ENCODE results near the gene ADGRF4. TPM values are rescaled to one million over a fixed set of nuclear protein-coding genes. Genes with fewer than 3 reads are reported as not detected.

The ADGRF4 gene
- total RNA-seq, 2 donors from 2014 or later: not detected

DNA sequence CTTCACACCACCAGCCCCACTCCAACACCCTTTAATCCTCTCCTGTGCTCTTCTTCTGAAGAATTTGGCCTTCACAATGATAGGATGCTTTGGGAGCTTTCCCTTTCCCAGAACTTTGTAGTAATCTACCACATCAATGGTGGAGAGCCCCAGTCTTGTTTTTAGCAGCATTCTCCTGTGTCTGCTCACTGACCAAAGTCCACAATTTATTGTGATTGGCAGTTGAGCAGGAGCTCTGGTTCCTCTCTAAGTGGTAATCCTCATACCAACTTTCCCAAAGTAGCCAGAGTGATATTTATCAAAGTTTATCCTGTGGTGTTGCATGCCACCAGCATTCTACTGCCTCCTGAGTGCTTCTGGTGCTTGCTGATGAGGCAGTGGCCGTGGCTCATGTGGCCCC, 54.4 kb downstream of the ADGRF4 start:
- H3K27ac ChIP-seq: no peak overlapping the region
- TF ChIP-seq, protein P1, sequence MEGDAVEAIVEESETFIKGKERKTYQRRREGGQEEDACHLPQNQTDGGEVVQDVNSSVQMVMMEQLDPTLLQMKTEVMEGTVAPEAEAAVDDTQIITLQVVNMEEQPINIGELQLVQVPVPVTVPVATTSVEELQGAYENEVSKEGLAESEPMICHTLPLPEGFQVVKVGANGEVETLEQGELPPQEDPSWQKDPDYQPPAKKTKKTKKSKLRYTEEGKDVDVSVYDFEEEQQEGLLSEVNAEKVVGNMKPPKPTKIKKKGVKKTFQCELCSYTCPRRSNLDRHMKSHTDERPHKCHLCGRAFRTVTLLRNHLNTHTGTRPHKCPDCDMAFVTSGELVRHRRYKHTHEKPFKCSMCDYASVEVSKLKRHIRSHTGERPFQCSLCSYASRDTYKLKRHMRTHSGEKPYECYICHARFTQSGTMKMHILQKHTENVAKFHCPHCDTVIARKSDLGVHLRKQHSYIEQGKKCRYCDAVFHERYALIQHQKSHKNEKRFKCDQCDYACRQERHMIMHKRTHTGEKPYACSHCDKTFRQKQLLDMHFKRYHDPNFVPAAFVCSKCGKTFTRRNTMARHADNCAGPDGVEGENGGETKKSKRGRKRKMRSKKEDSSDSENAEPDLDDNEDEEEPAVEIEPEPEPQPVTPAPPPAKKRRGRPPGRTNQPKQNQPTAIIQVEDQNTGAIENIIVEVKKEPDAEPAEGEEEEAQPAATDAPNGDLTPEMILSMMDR (IDR thresholded peaks at IDR 0.05): no peak
- no peaks in the 10 kb centered on the region for H3K4me1 ChIP-seq (ENCODE audit: control insufficient read depth in 1 of 2, low read depth in 2 of 2)
- H3K36me3 ChIP-seq: no peaks in the 10 kb centered on the region
- no peak for DNase-seq (ENCODE audit: low spot score)
- no peak for ATAC-seq (ENCODE audit: insufficient number of reproducible peaks, low FRiP score, low read depth)
- no peaks in the 10 kb centered on the region for H3K27me3 ChIP-seq (replicated peaks; ENCODE audit: insufficient read depth)
- H3K9me3 ChIP-seq: no peaks in the 10 kb centered on the region
- no peak overlapping the region for H3K4me3 ChIP-seq

DNA sequence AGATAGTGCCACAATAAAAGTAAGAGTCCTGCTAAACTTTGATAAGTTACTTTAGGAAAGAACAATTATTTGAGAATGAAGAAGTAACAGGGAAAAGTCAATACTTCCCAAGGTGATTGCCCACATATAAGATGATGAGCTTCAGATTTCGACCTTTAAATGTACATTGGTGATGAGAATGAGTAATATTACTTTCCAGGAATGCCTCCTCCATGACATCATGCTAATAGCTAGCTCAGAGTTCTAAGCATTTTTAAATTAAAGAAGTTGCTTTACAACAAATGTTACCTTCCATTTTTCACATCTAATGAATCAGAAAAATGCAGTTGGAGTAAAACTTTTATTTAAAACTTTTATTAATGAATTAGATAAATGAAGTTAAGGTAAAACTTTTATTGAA, 61.0 kb downstream of the ADGRF4 start:
- TF ChIP-seq, protein P1 (IDR thresholded peaks at IDR 0.05): no peak
- no peak for ATAC-seq (ENCODE audit: insufficient number of reproducible peaks, low FRiP score, low read depth)
- Histone ChIP-seq H3K27ac (no peak overlapping the region), H3K9me3 (no peaks in the 10 kb centered on the region), H3K36me3 (no peaks in the 10 kb centered on the region), H3K27me3 (replicated peaks; ENCODE audit: insufficient read depth) (no peaks in the 10 kb centered on the region), H3K4me3 (no peak overlapping the region), H3K4me1 (ENCODE audit: control insufficient read depth in 1 of 2, low read depth in 2 of 2) (no peaks in the 10 kb centered on the region)
- DNase-seq (ENCODE audit: low spot score): no peak

DNA sequence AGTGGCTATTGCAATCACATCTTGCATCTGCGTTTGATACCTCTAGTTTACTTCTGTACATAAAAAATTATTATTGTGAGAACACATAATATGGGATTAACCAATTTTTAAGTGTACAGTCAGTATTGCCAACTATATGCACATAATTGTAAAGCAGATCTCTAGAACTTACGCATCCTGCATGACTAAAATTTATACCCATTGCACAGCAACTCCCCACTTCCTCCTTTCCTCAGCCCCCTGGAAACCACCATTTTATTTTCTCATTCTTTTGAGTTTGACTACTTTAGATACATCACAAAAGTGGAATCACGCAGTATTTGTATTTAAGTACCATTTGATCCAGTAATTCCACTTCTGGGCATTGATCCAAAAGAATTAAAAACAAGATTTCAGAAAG, 64.1 kb downstream of the ADGRF4 start:
- TF ChIP-seq, protein P1 (IDR thresholded peaks at IDR 0.05): no peak
- no peaks in the 10 kb centered on the region for H3K27me3 ChIP-seq (replicated peaks; ENCODE audit: insufficient read depth)
- no peak for ATAC-seq (ENCODE audit: insufficient number of reproducible peaks, low FRiP score, low read depth)
- no peak overlapping the region for H3K27ac ChIP-seq
- no peak overlapping the region for H3K4me3 ChIP-seq
- no peaks in the 10 kb centered on the region for H3K9me3 ChIP-seq
- H3K4me1 ChIP-seq (ENCODE audit: control insufficient read depth in 1 of 2, low read depth in 2 of 2): no peaks in the 10 kb centered on the region
- H3K36me3 ChIP-seq: no peaks in the 10 kb centered on the region
- no peak for DNase-seq (ENCODE audit: low spot score)

DNA sequence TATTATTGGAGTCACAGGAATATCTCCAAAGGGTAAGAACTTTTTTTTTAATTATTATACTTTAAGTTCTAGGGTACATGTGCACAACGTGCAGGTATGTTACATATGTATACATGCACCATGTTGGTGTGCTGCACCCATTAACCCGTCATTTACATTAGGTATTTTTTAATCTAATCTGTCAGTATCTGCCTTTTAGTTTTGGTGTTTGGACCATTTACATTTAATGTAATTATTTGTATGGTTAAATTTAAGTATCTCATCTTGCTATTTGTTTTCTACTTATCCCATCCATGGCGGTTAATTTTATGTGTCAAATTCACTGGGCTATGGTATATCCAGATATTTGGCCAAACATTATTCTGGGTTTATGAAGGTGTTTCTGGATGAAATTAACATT, 68.1 kb downstream of the ADGRF4 start:
- no peak overlapping the region for H3K27ac ChIP-seq
- no peaks in the 10 kb centered on the region for H3K4me1 ChIP-seq (ENCODE audit: control insufficient read depth in 1 of 2, low read depth in 2 of 2)
- DNase-seq (ENCODE audit: low spot score) (no peak), ATAC-seq (ENCODE audit: insufficient number of reproducible peaks, low FRiP score, low read depth) (no peak)
- H3K4me3 ChIP-seq: no peak overlapping the region
- TF ChIP-seq, protein P1 (IDR thresholded peaks at IDR 0.05): no peak
- no peaks in the 10 kb centered on the region for H3K9me3 ChIP-seq
- no peaks in the 10 kb centered on the region for H3K36me3 ChIP-seq
- H3K27me3 ChIP-seq (replicated peaks; ENCODE audit: insufficient read depth): no peaks in the 10 kb centered on the region

DNA sequence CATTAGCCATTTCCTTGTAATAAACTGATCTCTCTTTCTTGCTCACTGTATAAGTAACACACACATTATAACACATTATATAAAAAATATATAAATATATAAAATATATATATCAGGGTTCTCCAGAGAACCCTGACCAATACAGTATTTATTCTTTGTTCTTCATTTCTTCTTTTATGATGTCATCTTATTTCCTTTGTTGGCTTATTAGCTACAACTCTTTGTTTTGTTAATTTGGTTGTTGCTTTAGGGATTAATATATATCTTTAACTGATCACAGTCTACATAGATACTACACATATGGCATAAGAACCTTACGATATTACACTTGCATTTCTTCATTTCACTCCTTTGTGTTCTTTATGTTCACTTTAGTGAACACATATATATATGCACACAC, 68.7 kb downstream of the ADGRF4 start:
- Histone ChIP-seq H3K27ac (no peak overlapping the region), H3K27me3 (replicated peaks; ENCODE audit: insufficient read depth) (no peaks in the 10 kb centered on the region), H3K36me3 (no peaks in the 10 kb centered on the region), H3K4me1 (ENCODE audit: control insufficient read depth in 1 of 2, low read depth in 2 of 2) (no peaks in the 10 kb centered on the region), H3K9me3 (no peaks in the 10 kb centered on the region), H3K4me3 (no peak overlapping the region)
- TF ChIP-seq, protein P1 (IDR thresholded peaks at IDR 0.05): no peak
- ATAC-seq (ENCODE audit: insufficient number of reproducible peaks, low FRiP score, low read depth): no peak
- DNase-seq (ENCODE audit: low spot score): no peak
